Measurements from ENCODE around the gene S100A2.

S100A2 gene

DNA sequence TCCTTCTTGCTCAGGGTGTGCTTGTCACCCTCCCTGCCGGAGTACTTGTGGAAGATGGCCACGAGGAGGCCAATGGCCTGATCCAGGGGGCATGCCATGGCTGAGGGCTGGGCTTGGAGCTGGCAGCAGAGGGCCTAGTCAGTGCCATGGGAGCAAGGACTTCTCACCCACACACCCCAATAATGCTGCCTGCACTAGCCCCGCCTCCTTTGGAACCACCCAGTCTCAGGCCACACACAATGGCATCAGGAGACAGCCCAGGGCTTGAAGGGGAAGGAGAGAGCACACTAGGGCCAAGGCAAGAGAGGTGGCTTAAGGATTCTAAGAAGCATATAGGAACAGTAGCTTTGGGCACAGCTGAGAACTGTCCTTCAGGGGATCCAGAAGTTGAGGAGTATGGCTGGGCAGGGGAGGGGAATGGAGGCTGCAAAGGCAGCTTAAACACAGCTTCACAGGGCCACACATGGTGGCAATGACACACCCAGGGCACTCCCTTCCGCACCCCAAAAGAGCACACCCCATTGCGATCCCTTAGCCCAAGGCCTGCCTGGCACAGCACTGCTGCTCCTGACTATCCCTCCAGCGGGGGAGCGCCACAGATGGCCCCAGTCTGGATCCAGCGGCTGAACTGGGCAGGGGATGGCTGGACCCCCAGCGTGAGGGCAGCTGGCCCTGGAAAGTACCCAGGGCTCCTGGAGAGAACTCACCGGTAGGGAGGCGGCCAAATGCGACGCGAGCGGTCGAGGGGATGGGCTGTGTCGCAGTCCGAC, 30.2 kb downstream of the S100A2 start, which contains the start of gene S100A6:
Gene S100A6 (minus strand): TSS at position 750 of the 770 bp plus-strand sequence. CDS start 652 bp downstream, at position 98.
- no peak for TF ChIP-seq TARDBP (IDR thresholded peaks at IDR 0.05)
- no peak for TF ChIP-seq FOXK2 (IDR thresholded peaks at IDR 0.05)
- TF ChIP-seq, protein P1, sequence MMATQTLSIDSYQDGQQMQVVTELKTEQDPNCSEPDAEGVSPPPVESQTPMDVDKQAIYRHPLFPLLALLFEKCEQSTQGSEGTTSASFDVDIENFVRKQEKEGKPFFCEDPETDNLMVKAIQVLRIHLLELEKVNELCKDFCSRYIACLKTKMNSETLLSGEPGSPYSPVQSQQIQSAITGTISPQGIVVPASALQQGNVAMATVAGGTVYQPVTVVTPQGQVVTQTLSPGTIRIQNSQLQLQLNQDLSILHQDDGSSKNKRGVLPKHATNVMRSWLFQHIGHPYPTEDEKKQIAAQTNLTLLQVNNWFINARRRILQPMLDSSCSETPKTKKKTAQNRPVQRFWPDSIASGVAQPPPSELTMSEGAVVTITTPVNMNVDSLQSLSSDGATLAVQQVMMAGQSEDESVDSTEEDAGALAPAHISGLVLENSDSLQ (IDR thresholded peaks at IDR 0.05), result no peak
- no peak for TF ChIP-seq HDGF (IDR thresholded peaks at IDR 0.05; ENCODE audit: borderline replicate concordance)
- ChIA-PET POLR2A (interaction anchor here (0.7 to 1.9 kb wide), 6 partner anchors 9 to 137 kb away, joined by 3 to 8 read pairs (median 6); partner anchors contain the start of genes CHTOP, S100A13 and S100A4), CTCF (interaction anchor here (1.3 to 4.5 kb wide), 2 partner anchors 35 to 92 kb away, joined by 8 to 60 read pairs; partner anchors contain the start of gene S100A13)
- no peak for DNase-seq (ENCODE audit: extremely low spot score)

DNA sequence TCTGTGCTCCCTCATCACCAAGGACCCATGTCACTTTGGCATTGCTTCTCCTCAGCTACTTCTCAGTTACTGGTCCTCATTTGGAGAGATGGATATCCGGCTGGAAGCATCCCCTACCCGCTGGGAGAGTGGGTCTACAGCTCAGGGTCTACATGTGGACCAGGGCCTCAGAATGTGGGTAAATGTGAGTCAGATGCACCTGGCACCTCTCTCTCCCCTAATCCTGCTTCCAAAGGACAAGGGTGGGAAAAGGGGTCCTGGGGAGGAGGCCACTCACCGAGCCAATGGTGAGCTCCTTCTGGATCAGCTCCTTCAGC, 30.8 kb downstream of the S100A2 start:
- CTCF ChIA-PET, result interaction anchor here (0.6 to 4.5 kb wide), 6 partner anchors 9 to 343 kb away, joined by 3 to 60 read pairs (median 10); partner anchors contain the start of gene S100A13
- no peak for TF ChIP-seq HDGF (IDR thresholded peaks at IDR 0.05; ENCODE audit: borderline replicate concordance)
- TF ChIP-seq CTBP1 (IDR thresholded peaks at IDR 0.05; ENCODE audit: borderline replicate concordance), result no peak
- TF ChIP-seq TARDBP (IDR thresholded peaks at IDR 0.05), result no peak
- no peak for TF ChIP-seq SUZ12 (IDR thresholded peaks at IDR 0.05)
- no peak for TF ChIP-seq NFRKB (IDR thresholded peaks at IDR 0.05)
- no peak for TF ChIP-seq FOXA1 (IDR thresholded peaks at IDR 0.05)
- TF ChIP-seq ELF4 (IDR thresholded peaks at IDR 0.05), result no peak
- TF ChIP-seq ZNF384 (IDR thresholded peaks at IDR 0.05), result no peak
- TF ChIP-seq FOXK2 (IDR thresholded peaks at IDR 0.05), result no peak
- TF ChIP-seq, protein P1 (IDR thresholded peaks at IDR 0.05), result no peak
- no peak for TF ChIP-seq ARNT (IDR thresholded peaks at IDR 0.05)
- DNase-seq (ENCODE audit: extremely low spot score), result no peak
- POLR2A ChIA-PET, result interaction anchor here (0.7 to 2.0 kb wide), 7 partner anchors 10 to 137 kb away, joined by 3 to 8 read pairs (median 6); partner anchors contain the start of genes CHTOP, S100A13 and S100A4

DNA sequence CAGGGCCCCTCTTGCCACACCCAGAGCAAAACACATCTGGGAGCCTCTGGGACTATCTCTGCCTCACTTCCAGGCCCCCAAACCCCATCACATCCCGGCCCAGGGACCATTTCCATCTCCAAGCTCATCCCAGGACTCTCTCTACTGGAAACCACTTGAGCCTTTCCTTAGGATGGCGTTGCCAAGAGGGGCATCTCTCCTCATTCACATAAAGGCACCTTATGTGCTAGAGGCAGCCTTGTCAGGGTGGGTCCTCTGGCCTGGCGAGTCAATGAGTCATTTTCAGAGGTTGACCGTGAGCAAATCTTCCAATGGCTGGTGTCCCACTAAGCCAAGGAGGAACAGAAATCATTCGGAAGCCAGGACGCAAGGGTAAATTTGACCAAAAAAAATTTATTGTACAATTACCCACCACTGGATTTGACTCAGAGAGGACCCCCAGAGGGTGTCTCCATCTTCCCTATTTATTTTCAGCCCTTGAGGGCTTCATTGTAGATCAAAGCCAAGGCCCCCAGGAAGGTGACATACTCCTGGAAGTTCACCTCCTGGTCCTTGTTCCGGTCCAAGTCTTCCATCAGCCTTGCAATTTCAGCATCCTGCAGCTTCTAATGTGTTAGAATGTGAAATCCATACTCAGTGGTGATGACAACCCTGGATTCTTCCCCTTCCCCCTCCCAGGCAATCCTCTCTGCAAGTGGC, 31.3 kb downstream of the S100A2 start:
- DNase-seq (ENCODE audit: extremely low spot score), result no peak
- POLR2A ChIA-PET, result interaction anchor here (1.0 to 3.7 kb wide), 5 partner anchors 11 to 100 kb away, joined by 5 to 18 read pairs (median 8); partner anchors contain the start of genes CHTOP, S100A13 and S100A4
- TF ChIP-seq FOXM1 (IDR thresholded peaks at IDR 0.05; ENCODE audit: borderline replicate concordance) (no peak), L3MBTL2 (conservative IDR thresholded peaks at IDR 0.05) (no peak), BHLHE40 (IDR thresholded peaks at IDR 0.05; ENCODE audit: borderline replicate concordance) (no peak), TARDBP (IDR thresholded peaks at IDR 0.05) (no peak), FOXA1 (IDR thresholded peaks at IDR 0.05) (no peak), CTBP1 (IDR thresholded peaks at IDR 0.05; ENCODE audit: borderline replicate concordance) (no peak), NFRKB (IDR thresholded peaks at IDR 0.05) (no peak), ARNT (IDR thresholded peaks at IDR 0.05) (no peak), LEF1 (IDR thresholded peaks at IDR 0.05; ENCODE audit: borderline replicate concordance) (no peak), SP1 (IDR thresholded peaks at IDR 0.05) (no peak), ZNF384 (IDR thresholded peaks at IDR 0.05) (no peak)
- TF ChIP-seq, protein P1 (IDR thresholded peaks at IDR 0.05), result no peak
- CTCF ChIA-PET, result interaction anchor here (0.6 to 4.5 kb wide), 9 partner anchors 10 to 342 kb away, joined by 3 to 60 read pairs (median 8); partner anchors contain the start of gene S100A13

DNA sequence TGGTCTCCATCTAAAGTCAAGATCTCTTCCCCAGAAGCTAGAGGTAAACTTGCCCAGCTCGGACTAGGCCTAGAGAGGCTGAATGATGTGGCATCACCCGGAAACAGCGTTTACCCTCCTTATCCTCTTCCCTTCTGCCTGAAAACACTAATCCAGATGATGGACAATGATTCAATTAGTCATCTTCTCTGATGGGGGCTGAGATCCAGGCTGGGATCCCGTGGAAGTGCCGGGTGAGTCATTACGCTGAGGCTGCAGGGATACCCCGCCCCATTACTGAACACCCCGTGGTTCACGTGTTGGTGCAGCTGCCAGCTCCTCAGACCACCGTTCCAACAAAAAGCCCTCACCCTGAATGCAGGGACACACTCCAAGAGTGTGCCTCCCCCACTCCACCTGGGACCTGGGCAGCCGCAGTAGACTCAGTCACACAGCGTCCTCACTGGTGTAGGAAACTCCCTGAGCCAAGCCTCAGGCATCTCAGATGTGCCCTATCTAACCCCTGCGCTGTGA, 31.9 kb downstream of the S100A2 start:
- no peak for TF ChIP-seq CTBP1 (IDR thresholded peaks at IDR 0.05; ENCODE audit: borderline replicate concordance)
- TF ChIP-seq ELF4 (IDR thresholded peaks at IDR 0.05), result no peak
- no peak for TF ChIP-seq ZNF384 (IDR thresholded peaks at IDR 0.05)
- no peak for TF ChIP-seq NFRKB (IDR thresholded peaks at IDR 0.05)
- TF ChIP-seq FOXM1 (IDR thresholded peaks at IDR 0.05; ENCODE audit: borderline replicate concordance), result no peak
- TF ChIP-seq FOXA1 (IDR thresholded peaks at IDR 0.05), result no peak
- TF ChIP-seq FOXK2 (IDR thresholded peaks at IDR 0.05), result no peak
- TF ChIP-seq, protein P1 (IDR thresholded peaks at IDR 0.05), result no peak
- no peak for TF ChIP-seq BHLHE40 (IDR thresholded peaks at IDR 0.05; ENCODE audit: borderline replicate concordance)
- no peak for TF ChIP-seq LEF1 (IDR thresholded peaks at IDR 0.05; ENCODE audit: borderline replicate concordance)
- TF ChIP-seq SUZ12 (IDR thresholded peaks at IDR 0.05), result no peak
- no peak for TF ChIP-seq SP1 (IDR thresholded peaks at IDR 0.05)
- no peak for TF ChIP-seq HDGF (IDR thresholded peaks at IDR 0.05; ENCODE audit: borderline replicate concordance)
- TF ChIP-seq L3MBTL2 (conservative IDR thresholded peaks at IDR 0.05), result no peak
- TF ChIP-seq ARNT (IDR thresholded peaks at IDR 0.05), result no peak
- no peak for TF ChIP-seq TARDBP (IDR thresholded peaks at IDR 0.05)
- POLR2A ChIA-PET, result interaction anchor here (1.7 to 3.7 kb wide), 5 partner anchors 10 to 100 kb away, joined by 6 to 23 read pairs (median 8); partner anchors contain the start of genes CHTOP and S100A13
- no peak for DNase-seq (ENCODE audit: extremely low spot score)
- CTCF ChIA-PET, result interaction anchor here (0.5 to 4.5 kb wide), 13 partner anchors 10 to 94 kb away, joined by 3 to 60 read pairs (median 6); partner anchors contain the start of genes S100A1 and S100A13

Measured in HEK293T (cell line).